Activated B cell treated with CpG ODN at 0.5 μM for 24 hours (primary cell): ENCODE measurements around the gene MALRD1. TPM values are rescaled to one million over a fixed set of nuclear protein-coding genes. Genes with fewer than 3 reads are reported as not detected.

Experiments used
- ATAC-seq: fragments of 200-7000 bp; cut with Tn5 transposase; one replicate; pipeline ENCODE4 v1.10.0; 2021; ENCODE audit warnings: low read depth, mild to moderate bottlenecking, moderate library complexity
- CTCF ChIA-PET: fragments of 350-600 bp; sonication (Branson Sonifier 250); formaldehyde crosslinking; loops from one replicate; lab custom pipeline; 2021; ENCODE audit warnings: antibody characterized with exemption; lab: Charles Lee
- POLR2A ChIA-PET: fragments of 350-600 bp; sonication (Branson Sonifier 250); formaldehyde crosslinking; loops from one replicate; lab custom pipeline; 2021; ENCODE audit warnings: antibody characterized with exemption; lab: Charles Lee
- DNase-seq: peaks from one replicate; pipeline ENCODE4 v3.0.0; 2022
- H3K27ac Mint-ChIP-seq: one replicate; pipeline ENCODE4 v1.8.0; 2020; ENCODE audit warnings: mixed read lengths
- H3K27me3 Mint-ChIP-seq: one replicate; pipeline ENCODE4 v1.8.0; 2021; ENCODE audit warnings: mixed read lengths
- H3K36me3 Mint-ChIP-seq: one replicate; pipeline ENCODE4 v1.8.0; 2021; ENCODE audit warnings: low read depth, mixed read lengths
- H3K4me1 Mint-ChIP-seq: one replicate; pipeline ENCODE4 v1.8.0; 2021; ENCODE audit warnings: mixed read lengths
- H3K4me3 Mint-ChIP-seq: one replicate; pipeline ENCODE4 v1.8.0; 2020; ENCODE audit warnings: mild to moderate bottlenecking, mixed read lengths
- H3K9me3 Mint-ChIP-seq: one replicate; pipeline ENCODE4 v1.8.0; 2020; ENCODE audit warnings: mixed read lengths
- intact Hi-C: fragments of 100-400 bp; cut with micrococcal nuclease; formaldehyde crosslinking; loops from one replicate; pipeline ENCODE4 v1.15.1; 2024
- total RNA-seq: library from RNA; stranded (reverse); gene quantifications from 2 replicates; pipeline ENCODE4 v1.2.3, GENCODE V29; 2022
- TF ChIP-seq, protein P1 (sequence below): fragments of 200-600 bp; IDR thresholded peaks from one replicate; pipeline ENCODE4 v1.8.0; 2022; ENCODE audit warnings: antibody characterized with exemption, mild to moderate bottlenecking

MALRD1 gene
- total RNA-seq, 1 donor from 2014 or later = not detected

DNA sequence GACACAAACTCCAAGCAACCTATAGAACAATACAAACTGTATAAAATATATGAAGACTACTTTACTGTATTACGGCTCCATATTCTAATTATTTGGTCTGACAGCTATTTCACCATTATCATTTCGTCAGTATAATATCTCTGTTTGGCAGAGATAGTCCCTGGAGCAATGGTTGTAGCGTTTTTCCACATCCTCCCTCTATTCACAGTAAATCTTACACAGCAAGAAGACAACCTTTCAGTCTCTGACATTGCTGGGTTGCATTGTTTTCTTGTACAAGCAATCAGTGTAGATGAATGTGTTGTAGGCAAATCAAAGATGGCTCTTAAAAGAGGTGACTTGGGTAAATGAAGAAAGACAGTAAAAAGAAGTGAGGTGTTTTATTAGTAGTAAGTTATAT lies 662.0 kb downstream of the MALRD1 start:
- intact Hi-C loops = no loop called here
- Mint-ChIP-seq H3K4me3 (no peak overlapping the region), H3K9me3 (peaks cover 33% of the 10 kb centered on the region), H3K27me3 (no peaks in the 10 kb centered on the region), H3K4me1 (no peaks in the 10 kb centered on the region), H3K27ac (no peak overlapping the region), H3K36me3 (no peaks in the 10 kb centered on the region)
- no peak for ATAC-seq
- ChIA-PET POLR2A (no interaction called here), CTCF (no interaction called here)
- TF ChIP-seq, protein P1, sequence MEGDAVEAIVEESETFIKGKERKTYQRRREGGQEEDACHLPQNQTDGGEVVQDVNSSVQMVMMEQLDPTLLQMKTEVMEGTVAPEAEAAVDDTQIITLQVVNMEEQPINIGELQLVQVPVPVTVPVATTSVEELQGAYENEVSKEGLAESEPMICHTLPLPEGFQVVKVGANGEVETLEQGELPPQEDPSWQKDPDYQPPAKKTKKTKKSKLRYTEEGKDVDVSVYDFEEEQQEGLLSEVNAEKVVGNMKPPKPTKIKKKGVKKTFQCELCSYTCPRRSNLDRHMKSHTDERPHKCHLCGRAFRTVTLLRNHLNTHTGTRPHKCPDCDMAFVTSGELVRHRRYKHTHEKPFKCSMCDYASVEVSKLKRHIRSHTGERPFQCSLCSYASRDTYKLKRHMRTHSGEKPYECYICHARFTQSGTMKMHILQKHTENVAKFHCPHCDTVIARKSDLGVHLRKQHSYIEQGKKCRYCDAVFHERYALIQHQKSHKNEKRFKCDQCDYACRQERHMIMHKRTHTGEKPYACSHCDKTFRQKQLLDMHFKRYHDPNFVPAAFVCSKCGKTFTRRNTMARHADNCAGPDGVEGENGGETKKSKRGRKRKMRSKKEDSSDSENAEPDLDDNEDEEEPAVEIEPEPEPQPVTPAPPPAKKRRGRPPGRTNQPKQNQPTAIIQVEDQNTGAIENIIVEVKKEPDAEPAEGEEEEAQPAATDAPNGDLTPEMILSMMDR = no peak
- DNase-seq = no peak

DNA sequence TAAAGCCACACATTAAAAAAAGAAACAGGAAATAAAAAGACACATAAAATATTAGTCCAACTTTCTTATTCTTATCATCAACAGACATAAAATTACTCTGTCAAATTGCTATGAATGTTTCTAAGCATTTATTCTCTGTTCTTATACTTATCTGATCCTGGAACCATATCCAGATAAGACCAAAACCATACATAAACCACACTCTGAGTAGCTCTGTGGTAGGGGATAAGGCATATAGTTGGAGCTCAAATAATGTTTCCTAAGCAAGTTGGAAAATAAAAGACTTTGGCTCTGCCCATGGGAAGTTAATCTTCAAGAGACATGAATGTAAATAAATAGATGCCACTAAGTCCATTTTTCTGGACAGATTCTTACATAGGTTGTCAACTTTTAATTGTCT lies 664.6 kb downstream of the MALRD1 start:
- H3K4me3 Mint-ChIP-seq = no peak overlapping the region
- peaks cover 27% of the 10 kb centered on the region for H3K9me3 Mint-ChIP-seq
- H3K27me3 Mint-ChIP-seq = no peaks in the 10 kb centered on the region
- no peak for DNase-seq
- ATAC-seq = no peak
- TF ChIP-seq, protein P1 = no peak
- no peaks in the 10 kb centered on the region for H3K4me1 Mint-ChIP-seq
- H3K27ac Mint-ChIP-seq = no peak overlapping the region
- POLR2A ChIA-PET = no interaction called here
- H3K36me3 Mint-ChIP-seq = no peaks in the 10 kb centered on the region
- CTCF ChIA-PET = interaction anchor here (1.1 kb wide), 1 partner anchor 8 kb away, joined by 4 read pairs; no protein-coding TSS in a partner anchor
- intact Hi-C loops = no loop called here

DNA sequence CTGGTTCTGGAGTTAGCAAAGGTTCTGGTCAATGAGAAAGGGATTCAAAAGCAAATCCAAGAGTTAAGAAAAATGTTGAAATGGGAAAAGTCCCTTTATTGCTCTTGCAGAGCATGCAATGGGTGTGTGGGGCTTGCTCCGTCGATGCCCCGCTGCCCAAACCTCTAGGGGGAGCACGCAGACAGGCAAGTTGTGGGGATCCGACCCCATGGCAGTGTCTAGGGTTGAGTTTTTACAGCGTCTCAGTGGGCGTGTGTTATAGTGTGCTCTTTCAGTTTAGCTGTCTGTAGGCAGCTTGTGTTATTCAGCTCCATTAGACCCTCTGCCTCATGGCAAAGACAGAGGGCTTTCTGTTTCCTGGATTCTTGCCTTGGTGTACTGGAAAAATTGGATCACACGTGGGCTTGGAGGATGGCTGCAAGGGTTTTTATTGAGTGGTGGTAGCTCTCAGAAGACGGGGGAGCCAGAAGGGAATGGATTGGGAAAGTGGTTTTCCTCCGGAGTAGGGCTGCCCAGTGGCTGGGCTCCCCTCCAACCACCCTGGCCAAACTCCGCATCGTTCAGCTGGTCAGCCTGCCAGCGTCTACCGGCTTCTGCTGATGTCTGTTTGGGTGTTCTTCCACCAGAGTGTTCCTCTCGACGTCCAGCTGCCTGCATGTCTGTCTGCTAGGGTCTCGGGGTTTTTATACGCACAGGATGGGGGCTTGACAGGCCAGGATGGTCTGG lies 665.4 kb downstream of the MALRD1 start:
- ATAC-seq (no peak), DNase-seq (no peak)
- Mint-ChIP-seq H3K36me3 (no peaks in the 10 kb centered on the region), H3K4me3 (no peak overlapping the region), H3K4me1 (no peaks in the 10 kb centered on the region), H3K9me3 (peaks cover 27% of the 10 kb centered on the region), H3K27me3 (no peaks in the 10 kb centered on the region), H3K27ac (no peak overlapping the region)
- intact Hi-C loops = no loop called here
- CTCF ChIA-PET = no interaction called here
- TF ChIP-seq, protein P1 = no peak
- POLR2A ChIA-PET = no interaction called here

DNA sequence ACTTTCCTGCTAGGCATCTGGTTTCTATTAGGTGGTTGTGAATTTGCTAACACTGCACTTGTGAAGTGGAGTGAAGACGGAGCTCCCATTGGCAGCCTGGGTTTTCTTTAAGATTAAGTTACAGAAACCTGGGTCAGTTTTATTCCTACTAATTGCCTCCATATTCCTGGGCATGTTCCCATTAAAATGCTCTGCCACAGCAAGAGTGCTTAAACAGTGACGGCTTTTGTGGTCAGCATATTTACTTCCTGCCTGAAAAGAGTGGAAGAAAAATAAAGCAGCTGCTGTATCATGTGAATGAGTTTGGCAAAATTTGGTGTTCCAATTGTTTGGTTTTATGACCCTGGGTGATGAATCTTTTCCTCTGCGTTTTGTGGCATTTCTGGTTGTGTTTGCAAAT lies 670.7 kb downstream of the MALRD1 start:
- TF ChIP-seq, protein P1 = no peak
- H3K9me3 Mint-ChIP-seq = peaks cover 2% of the 10 kb centered on the region

GRCh38 chr10:19724287-19724686 lies 675.7 kb downstream of the MALRD1 start:
- intact Hi-C loops = no loop called here
- CTCF ChIA-PET = no interaction called here
- DNase-seq = no peak
- Mint-ChIP-seq H3K4me1 (no peaks in the 10 kb centered on the region), H3K9me3 (peaks cover 3% of the 10 kb centered on the region), H3K27ac (no peak overlapping the region), H3K27me3 (no peaks in the 10 kb centered on the region), H3K36me3 (no peaks in the 10 kb centered on the region), H3K4me3 (no peak overlapping the region)
- TF ChIP-seq, protein P1 = no peak
- no peak for ATAC-seq
- POLR2A ChIA-PET = no interaction called here

More for the DNA sequence above, 670.7 kb downstream of the MALRD1 start:
- ATAC-seq = no peak
- Mint-ChIP-seq H3K4me1 (no peaks in the 10 kb centered on the region), H3K27me3 (no peaks in the 10 kb centered on the region), H3K27ac (no peak overlapping the region), H3K36me3 (no peaks in the 10 kb centered on the region), H3K4me3 (no peak overlapping the region)
- intact Hi-C loops = no loop called here
- ChIA-PET POLR2A (no interaction called here), CTCF (no interaction called here)
- no peak for DNase-seq
